Lower leg skin (tissue), 4 donors: ENCODE data around the gene NHERF2. TPM values are rescaled to one million over a fixed set of nuclear protein-coding genes. Genes with fewer than 3 reads are reported as not detected.

ENCODE experiments used
- DNase-seq, 2 donors: peaks; one replicate each; pipeline ENCODE4 v3.0.0-alpha.2; 2019; ENCODE audit warnings: low spot score in 2 of 2
- H3K4me3 ChIP-seq: fragments of 200-600 bp; sonication (generic); 2 replicates; pipeline ENCODE4 v1.5.1; 2017; ENCODE audit warnings: mild to moderate bottlenecking, low read depth; ENCODE audit not compliant: poor library complexity, severe bottlenecking
- POLR2A ChIP-seq, 2 donors: fragments of 450-650 bp; IDR thresholded peaks; one replicate each; pipeline ENCODE4 v1.6.1; 2016 to 2017; ENCODE audit warnings: antibody characterized with exemption in 2 of 2, mild to moderate bottlenecking in 1 of 2, moderate library complexity in 1 of 2
- WGBS, 2 donors: methylation state at CpG; one replicate each; pipeline ENCODE4 v1.1.5; 2018; 5-methylcytosine and 5-hydroxymethylcytosine counted together
- intact Hi-C: fragments of 100-400 bp; cut with DNase I; formaldehyde crosslinking; loops from one replicate; pipeline ENCODE4 v1.15.0; 2023; ENCODE audit warnings: low total_unique reads
- total RNA-seq, 4 donors: library from RNA; depleted of rRNA; stranded (reverse); fragments of >200 nt; gene quantifications; one replicate each; pipeline ENCODE4 v1.1.0, GENCODE V29; 2016
- TF ChIP-seq, protein P1 (sequence below), 3 donors: fragments of 450-650 bp; IDR thresholded peaks; one replicate each; pipeline ENCODE4 v1.5.1; 2016; ENCODE audit warnings: antibody characterized with exemption in 3 of 3, mild to moderate bottlenecking in 3 of 3, moderate library complexity in 2 of 3

NHERF2 gene
- total RNA-seq, 4 donors from 2014 or later, result 11.9 to 30.6 (median 27.3) TPM

- TF ChIP-seq, protein P1, sequence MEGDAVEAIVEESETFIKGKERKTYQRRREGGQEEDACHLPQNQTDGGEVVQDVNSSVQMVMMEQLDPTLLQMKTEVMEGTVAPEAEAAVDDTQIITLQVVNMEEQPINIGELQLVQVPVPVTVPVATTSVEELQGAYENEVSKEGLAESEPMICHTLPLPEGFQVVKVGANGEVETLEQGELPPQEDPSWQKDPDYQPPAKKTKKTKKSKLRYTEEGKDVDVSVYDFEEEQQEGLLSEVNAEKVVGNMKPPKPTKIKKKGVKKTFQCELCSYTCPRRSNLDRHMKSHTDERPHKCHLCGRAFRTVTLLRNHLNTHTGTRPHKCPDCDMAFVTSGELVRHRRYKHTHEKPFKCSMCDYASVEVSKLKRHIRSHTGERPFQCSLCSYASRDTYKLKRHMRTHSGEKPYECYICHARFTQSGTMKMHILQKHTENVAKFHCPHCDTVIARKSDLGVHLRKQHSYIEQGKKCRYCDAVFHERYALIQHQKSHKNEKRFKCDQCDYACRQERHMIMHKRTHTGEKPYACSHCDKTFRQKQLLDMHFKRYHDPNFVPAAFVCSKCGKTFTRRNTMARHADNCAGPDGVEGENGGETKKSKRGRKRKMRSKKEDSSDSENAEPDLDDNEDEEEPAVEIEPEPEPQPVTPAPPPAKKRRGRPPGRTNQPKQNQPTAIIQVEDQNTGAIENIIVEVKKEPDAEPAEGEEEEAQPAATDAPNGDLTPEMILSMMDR (IDR thresholded peaks at IDR 0.05), result no peak
- TF ChIP-seq POLR2A (IDR thresholded peaks at IDR 0.05), result no peak
- 89 to 92% methylated on average over 4 to 13 of the region's 13 CpGs for WGBS, 2 donors
- intact Hi-C loops, result no loop called here
- no peak overlapping the region for H3K4me3 ChIP-seq
- no peak for DNase-seq
Measured at GRCh38 chr16:2061526-2061925, 34.8 kb downstream of the NHERF2 start.

DNA sequence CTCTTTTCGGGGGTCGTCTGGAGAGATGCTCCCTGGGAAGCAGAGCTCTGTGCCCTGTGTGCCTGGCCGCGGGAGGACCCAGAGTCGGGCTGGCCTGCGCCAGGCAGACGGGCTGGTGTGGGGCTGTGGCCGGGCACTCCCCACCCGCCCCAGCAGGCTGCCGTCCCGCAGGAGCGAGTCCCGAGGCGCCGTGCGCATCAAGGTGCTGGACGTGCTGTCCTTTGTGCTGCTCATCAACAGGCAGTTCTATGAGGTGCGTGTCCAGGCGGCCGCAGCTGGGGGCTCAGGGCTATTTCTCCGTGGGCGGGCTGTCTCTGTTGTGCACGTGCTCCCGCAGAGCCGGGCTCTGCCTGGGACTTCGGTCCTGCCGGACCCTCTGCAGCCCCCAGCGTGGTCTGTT lies 36.1 kb downstream of the NHERF2 start:
- no peak for TF ChIP-seq POLR2A (IDR thresholded peaks at IDR 0.05)
- WGBS, 2 donors, result 90 to 96% methylated on average over 2 to 24 of the region's 28 CpGs
- DNase-seq, result no peak
- intact Hi-C loops, result no loop called here
- H3K4me3 ChIP-seq, result no peak overlapping the region

GRCh38 chr16:2063861-2064260 lies 37.2 kb downstream of the NHERF2 start:
- no peak overlapping the region for H3K4me3 ChIP-seq
- intact Hi-C loops, result no loop called here
- WGBS, 2 donors, result 86 to 90% methylated on average over 19 to 25 of the region's 25 CpGs
- DNase-seq, result no peak
- TF ChIP-seq, protein P1 (IDR thresholded peaks at IDR 0.05), result no peak
- TF ChIP-seq POLR2A (IDR thresholded peaks at IDR 0.05), result no peak

- no peak overlapping the region for H3K4me3 ChIP-seq
- TF ChIP-seq POLR2A (IDR thresholded peaks at IDR 0.05), result no peak
- TF ChIP-seq, protein P1 (IDR thresholded peaks at IDR 0.05), result no peak
- DNase-seq, result no peak
- intact Hi-C loops, result no loop called here
- WGBS, 2 donors, result 91 to 92% methylated on average over 6 to 16 of the region's 16 CpGs
Measured at GRCh38 chr16:2064368-2064945, 37.8 kb downstream of the NHERF2 start.

DNA sequence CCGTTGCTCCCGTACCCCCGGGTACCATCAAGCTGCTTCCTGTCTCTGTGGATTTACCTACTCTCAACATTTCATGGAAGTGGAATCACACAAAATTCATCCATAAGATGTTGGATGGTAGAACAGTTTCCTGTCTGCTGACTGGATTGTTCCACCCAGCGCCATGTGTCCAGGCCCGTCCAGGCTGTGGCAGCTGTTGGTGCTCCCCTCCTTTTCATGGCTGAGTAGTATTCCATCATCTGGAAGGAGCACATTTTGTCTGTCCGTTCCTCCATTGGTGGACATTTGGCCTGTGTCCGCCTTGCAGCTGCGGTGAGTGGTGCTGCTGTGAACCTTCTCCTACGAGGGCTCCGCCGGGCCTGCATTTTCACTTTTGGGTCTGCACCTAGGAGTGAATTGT lies 39.4 kb downstream of the NHERF2 start:
- H3K4me3 ChIP-seq, result no peak overlapping the region
- WGBS, 2 donors, result 94 to 97% methylated on average over 11 of the region's 11 CpGs
- intact Hi-C loops, result no loop called here

GRCh38 chr16:2070576-2071453 lies 44.1 kb downstream of the NHERF2 start:
- WGBS, 2 donors, result 92 to 93% methylated on average over 25 to 29 of the region's 29 CpGs
- intact Hi-C loops, result no loop called here
- TF ChIP-seq, protein P1 (IDR thresholded peaks at IDR 0.05), result no peak
- no peak for TF ChIP-seq POLR2A (IDR thresholded peaks at IDR 0.05)
- H3K4me3 ChIP-seq, result no peak overlapping the region
- DNase-seq, result no peak

More for the DNA sequence above, 39.4 kb downstream of the NHERF2 start:
- TF ChIP-seq, protein P1 (IDR thresholded peaks at IDR 0.05), result no peak
- no peak for TF ChIP-seq POLR2A (IDR thresholded peaks at IDR 0.05)
- DNase-seq, result no peak
